HG03469 (cell line): ENCODE data around the gene NEMF.
A peak's percentile ranks its signal among the peaks of the same experiment; 100 is the strongest.
"Not testable (repeated sequence)": the region's sequence is repeated elsewhere in the genome, so short reads cannot be mapped to it uniquely, and the experiment has no call there.

ENCODE experiments used
- ATAC-seq: cut with Tn5 transposase; IDR thresholded peaks from one replicate; pipeline ENCODE4 v1.9.1; 2021; ENCODE audit warnings: mild to moderate bottlenecking, moderate library complexity, moderate number of reproducible peaks; ENCODE audit not compliant: unreplicated experiment

Gene NEMF

DNA sequence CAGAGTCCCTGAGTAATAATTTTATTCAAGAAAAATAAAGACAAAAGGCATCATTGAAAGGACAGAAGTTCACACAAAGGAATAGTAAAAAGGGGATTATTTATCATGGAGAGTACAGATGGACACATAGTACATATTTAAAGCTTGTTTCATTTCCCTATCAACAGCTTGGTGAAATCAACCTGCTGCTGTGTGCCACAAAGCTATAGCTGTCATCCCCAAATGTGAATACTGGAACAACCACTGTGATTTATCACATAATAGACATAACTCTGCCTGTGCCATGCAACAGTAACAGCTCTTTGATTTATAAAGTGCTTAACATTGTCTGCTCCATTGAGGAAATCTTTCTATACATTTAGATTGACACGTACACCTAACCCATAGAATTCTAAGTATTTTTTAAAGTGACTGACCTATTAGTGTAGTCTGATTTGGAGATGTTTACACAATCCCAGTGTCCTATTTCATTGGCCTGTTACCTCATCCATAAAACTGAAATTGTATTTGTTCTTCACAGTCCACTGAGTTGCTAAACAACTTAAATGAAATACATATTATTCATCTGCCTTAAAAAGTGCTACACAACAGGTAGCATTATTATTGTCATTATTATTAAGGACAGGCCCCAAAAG is 3.3 kb downstream of the NEMF start:
- no peak for ATAC-seq

DNA sequence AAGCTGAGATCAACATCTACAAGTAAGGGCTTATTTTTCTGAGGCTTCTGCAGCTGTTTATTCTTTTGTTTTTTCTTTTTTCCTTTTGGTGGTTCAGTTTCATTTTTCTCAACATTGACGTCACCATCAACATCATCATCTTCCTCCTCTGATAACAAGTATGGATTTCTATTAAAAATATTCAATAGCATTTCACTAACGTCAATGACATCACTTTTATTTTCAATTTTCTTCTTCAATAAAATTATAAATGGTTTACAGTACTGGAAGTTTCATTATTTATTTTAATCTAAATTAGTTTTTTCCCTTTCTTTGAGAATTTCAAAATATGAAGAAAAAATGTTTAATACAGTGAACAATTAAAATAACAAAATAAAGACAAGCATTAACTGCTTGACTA is 23.9 kb downstream of the NEMF start:
- no peak for ATAC-seq

DNA sequence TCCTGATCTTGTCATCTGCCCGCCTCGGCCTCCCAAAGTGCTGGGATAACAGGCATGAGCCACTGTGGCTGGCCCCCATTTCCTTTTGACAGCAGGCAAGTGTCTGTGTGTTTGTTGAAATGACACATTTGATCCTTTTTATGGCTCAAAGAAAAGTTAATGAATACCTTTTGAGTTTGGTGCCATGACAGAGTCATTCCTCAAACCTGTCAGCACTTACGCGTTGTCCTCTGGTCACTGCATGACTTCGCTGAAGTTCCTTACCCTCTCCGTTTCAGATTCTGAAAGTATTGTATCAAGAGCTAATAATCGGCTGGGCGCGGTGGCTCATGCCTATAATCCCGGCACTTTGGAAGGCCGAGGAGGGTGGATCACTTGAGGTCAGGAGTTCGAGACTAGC is 32.4 kb downstream of the NEMF start:
- ATAC-seq = no peak

DNA sequence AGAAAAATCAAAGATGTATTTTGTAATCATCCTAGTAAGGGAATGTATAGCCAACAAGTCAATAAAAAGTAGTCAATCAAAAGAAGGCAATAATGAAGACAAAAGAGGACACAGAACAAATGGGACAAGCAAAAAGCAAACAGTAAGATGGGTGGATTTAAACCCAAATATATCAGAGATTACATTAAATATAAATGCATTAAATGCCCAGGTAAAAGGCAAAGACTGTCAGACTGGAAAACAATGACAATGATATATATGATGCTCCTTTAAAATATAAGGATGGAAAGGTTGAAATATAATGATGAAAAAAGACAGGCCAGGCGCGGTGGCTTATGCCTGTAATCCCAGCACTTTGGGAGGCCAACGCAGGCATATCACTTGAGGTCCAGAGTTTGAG is 35.7 kb downstream of the NEMF start:
- ATAC-seq = no peak

DNA sequence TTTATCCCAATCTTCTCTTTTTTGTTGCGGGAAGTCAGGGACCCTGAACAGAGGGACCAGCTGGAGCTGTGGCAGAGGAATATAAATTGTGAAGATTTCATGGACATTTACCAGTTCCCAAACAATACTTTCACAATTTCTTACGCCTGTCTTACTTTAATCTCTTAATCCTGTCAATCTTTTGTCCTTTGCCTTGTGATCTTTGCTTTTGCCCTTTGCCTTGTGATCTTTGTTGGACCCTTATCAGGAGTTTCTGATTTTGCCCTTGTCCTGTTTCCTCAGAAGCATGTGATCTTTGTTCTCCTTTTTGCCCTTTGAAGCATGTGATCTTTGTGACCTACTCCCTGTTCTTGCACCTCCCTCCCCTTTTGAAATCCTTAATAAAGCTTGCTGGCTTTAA is 36.5 kb downstream of the NEMF start:
- ATAC-seq = not testable (repeated sequence)

DNA sequence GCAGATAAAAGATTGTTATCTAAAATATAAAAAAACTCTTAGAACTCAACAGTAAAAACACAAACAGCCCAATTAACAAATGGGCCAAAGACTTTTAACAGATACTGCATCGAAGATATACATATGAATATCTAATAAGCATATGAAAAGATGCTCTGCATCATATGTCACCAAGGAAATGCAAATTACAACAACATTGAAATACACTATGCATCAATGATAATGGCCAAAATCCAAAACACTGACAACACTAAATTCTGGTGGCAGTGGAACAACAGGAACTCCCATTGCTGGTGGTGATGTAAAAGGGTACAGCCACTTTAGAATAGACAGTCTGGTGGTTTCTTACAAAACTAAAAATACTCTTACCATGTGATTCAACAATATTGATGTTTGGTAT is 43.8 kb downstream of the NEMF start:
- ATAC-seq = no peak

DNA sequence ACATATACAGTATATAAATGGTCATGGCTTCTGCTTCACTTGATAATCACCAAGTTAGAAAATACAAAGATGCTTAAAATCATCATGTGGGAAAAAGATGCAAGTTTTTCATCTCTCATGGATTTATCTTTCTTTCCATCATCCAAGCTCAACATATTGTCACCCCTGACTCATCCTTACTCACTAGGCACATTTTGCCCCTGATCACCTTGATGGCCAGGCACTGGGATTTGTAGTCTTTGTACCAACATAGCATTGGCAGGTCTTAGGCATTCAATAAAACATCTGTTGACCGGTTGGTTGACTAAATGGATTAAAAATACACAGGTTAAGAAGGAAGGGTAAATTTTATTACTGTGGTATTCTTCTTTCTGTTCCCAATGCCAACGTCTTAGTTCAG is 56.6 kb downstream of the NEMF start:
- ATAC-seq = no peak

DNA sequence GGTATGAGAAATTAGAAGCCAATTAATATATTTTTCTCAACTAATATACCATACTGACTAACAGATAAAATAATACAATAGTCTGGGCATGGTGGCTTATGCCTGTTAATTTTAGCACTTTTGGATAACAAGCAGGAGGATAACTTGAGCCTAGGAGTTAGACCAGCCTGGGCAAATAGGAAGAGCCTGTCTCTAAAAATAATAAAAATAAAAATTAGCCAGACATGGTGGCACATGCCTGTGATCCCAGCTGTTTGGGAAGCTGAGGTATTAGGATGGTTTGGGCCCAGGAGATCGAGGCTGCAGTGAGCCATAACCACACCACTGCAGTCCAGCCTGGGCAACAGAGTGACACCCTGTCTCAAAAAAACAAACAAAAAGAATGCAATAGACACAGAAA is 60.0 kb downstream of the NEMF start:
- ATAC-seq = no peak

DNA sequence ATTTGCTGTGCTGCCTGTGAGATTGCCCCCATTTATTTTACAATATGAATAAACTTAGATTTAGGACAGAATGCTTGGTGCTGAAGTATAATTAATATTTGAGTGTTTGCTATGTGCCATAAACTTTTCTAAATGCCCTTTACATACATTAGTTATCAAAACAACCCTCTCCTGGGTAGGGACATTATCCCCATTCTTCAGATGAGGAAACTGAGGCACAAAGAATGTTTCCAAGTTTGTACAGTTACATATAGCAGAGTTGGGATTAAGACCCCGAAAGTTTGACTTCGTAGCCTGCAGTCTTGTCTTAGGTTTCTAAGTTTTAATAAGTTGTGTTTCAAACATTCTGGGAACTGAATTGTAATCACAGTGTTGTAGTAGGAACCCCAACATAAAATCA is 66.3 kb downstream of the NEMF start:
- no peak for ATAC-seq

DNA sequence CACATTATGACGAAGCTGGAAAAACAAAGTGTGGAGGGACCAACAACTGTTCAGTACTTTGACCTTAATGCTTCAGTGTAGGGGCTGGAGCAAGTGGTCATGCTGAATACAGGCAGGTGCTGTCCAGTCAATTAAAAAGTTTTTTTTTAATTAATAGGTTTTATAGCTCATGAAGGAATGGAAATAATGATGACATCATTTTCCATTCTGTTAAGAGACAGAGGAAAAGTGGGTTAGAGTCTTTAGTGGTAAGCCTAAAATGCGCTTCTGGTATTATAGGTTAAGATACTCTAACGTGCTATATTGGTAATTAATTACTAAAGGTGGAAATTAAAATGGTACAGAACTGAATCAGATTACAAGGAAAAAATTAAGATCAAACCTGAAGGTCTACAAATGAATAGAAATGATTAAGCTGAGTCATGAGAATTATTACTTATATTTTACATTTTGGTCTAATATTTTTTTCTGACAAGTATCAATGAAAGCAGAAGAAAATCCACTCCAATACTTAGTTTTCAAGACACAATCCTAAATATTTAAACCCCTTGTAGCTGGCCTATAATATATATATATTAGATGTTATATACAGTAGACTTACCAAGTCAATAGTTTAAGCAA is 69.1 kb downstream of the NEMF start:
- ATAC-seq = no peak

DNA sequence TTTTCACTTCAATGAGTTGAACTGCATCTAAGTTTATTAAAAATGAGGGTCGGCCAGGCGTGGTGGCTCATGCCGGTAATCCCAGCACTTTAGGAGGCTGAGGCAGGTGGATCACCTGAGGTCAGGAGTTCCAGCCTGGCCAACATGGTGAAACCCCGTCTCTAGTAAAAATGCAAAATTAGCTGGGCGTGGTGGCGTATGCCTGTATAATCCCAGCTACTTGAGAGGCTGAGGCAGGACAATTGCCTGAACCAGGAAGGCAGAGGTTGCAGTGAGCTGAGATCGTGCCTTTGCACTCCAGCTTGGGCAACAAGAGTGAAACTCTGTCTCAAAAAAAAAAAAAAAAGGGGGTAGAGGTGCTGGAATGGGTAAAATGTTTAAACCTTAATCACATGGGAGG is 71.5 kb downstream of the NEMF start:
- ATAC-seq = not testable (repeated sequence)

DNA sequence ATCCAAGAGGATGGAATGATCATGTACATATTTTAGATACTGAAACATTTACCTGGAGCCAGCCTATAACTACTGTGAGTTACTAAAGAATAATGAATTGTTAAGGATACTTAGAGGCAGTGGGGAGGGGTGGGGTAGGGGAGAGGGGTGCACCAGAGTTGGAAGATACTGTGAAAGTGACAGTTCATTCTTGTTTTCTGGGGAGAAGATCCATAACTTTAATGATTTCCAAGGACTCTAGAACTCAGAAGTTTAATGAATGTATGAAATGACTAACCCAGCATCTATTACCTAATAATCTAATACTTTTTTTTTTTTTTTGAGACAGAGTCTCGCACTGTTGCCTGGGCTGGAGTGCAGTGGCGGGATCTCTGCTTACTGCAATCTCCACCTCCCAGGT is 74.2 kb downstream of the NEMF start:
- no peak for ATAC-seq

DNA sequence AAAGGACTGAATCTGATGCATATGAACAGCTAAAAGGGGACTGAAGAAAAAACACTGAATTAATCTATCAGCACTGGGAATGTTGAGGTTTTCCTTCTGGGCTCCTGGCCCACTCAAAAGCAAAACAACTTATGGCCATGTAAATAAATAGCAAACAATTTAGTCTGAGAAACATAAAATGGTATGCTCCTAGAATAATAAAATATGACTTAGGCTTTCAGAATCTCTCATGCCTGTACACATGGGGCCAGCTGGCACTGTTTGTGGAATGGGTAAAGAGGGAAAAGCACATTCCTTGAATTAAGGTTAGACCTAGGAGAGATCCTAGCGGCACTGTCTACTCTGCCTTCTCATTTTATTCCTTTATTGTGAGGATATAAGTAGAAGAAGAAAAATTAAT is 78.5 kb downstream of the NEMF start:
- ATAC-seq = no peak

DNA sequence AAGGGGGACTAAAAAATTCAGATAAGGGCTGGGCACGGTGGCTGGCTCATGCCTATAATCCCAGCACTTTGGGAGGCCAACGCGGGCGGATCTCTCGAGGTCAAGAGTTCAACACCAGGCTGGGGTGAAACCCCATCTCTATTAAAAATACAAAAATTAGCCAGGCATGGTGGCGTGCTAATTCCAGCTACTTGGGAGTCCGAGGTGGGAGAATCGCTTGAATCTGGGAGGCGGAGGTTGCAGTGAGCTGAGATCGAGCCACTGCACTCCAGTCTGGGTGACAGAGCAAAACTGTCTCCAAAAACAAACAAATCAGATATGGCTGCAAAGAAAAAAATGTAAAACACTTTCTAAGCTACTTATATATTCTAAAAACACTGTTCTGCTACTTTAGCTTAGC is 80.9 kb downstream of the NEMF start:
- ATAC-seq = not testable (repeated sequence)

DNA sequence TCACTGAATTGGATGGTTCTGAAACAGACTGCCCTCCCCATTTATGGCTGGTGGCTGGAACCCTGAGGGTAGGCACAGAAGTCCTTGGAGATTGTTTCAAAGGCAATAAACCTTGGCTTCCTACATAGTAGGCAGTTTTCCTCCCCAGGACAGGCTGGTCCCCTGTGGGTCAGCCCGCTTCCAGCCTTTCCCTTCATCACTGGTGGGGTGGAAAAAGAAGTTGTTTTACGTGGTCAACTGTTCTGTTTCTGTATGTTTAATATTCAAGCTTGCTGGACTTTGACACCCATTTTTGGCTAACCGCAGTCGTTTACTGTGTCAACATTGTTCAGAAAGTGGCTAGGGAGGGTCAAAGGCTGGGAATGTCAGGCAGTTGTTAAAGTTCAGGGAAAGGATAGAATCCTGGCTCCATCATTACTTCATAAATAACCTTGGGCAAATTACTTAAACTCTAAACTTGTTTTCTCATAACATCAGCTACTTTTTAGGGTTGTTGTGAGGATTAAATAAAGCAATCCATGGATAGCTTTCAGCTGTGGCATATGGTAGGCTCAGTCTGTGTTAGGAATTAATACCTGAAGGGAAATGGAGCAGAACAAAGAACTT is 82.3 kb downstream of the NEMF start:
- no peak for ATAC-seq

DNA sequence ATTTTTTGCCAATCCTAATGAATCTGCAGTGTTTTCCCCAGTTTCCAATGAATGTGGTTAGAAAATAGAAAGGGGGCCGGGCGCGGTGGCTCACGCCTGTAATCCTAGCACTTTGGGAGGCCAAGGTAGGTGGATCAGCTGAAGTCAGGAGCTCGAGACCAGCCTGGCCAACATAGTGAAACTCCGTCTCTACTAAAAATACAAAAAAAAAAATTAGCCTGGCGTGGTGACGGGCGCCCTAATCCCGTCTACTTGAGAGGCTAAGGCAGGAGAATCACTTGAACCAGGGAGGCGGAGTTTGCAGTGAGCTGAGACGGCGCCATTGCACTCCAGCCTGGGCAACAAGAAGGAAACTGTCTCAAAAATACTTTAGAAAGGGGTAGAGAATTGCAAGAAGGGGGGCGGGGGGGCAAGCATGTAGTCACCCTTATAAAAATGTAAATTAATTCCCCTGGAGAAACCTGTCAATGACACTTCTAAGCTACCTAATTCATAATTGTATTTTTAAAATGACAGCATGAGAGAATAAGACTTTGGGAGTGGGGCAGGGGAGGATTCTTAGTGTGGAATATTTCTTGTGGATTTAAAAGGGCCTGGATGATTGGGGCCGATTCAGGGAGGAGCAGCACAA is 82.9 kb downstream of the NEMF start:
- no peak for ATAC-seq

DNA sequence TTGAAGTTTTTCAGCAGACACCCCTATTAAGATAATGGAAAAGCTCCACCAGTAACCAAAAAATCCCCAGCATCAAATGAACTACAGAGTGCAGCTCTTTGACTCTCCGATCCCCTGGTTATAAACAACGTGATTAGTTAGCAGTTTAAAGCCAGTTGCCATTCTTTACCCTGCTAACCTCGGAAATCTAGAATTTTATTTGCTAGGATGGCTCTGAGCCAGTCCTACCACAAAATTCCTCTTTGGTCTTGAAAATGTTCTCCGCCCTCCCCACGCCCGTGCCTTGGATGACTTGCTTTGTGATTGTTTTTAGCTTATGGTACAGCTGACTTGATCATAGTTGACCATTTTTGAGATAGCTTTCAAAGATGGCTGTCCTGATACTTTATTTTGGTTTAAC is 83.4 kb downstream of the NEMF start:
- ATAC-seq = no peak

DNA sequence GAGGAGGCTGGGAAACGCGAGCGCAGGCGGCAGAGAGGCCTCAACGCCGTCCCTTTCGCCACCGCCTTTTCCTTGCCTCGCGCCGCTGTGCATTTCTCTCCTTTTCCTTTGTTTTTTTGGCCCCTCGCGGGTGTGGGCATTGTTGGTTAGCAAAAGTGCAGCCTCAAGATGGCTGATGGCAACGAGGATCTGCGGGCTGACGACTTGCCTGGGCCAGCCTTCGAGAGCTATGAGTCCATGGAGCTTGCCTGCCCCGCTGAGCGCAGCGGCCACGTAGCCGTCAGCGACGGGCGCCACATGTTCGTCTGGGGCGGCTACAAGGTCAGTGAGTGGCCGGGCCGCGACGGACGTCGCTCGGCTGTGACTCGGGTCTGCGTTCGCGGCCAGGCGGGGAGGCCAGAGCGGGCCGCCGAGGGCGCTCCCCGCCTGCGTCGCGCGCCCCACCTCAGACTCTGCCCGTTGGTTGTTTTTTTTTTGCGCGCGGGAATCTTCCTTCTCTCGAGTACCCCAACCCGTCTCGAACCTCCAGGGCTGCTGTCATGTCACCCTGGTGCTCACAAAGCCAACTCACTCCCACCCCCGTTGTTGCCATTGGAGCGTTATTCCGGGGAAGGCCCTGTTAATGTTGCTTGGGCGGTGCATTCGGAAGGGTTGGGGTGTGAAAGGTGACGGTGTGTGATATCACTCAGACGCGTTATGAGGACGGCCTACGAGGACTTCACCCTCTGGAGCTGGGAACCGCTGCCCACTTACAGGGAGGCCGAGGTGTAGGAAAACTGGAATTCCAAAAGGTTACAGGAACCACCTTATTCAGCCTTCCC is 84.1 kb downstream of the NEMF start:
- ATAC-seq = peak; percentile 15

DNA sequence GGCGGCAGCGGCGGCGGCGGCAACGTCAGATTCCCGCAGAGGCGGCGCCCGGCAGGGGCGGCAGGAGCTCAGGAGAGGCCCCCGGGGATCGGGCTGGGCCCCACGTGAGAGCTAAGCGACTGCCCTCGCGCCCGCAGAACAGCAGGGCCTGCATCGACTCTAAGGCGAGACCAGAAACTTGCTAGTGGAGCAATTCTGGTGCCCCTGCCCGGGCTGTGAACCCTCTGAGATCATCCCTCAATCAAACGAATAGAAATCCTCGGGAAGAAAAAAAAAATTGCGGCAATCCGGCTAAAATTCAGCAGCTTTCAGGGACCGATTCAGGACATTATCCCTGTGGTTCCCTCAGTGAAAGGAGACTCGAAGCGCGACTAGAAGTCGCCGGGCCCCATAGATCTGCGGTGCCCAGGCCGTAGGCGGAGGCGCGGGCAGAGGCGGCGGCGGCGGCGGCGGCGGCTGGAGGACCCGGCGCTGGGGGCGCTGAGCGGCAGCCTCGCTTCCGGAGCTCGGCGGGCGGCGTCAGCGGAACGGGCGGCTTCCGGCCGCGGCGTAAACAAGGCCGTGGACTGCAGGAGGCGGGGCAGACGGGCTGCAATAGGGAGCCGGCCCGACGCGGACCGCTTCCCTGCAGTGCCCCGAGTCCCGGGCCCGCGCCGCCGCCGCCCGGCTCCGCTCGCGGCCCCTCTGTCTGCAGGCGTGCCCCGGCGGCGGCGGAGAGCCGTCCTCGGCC is 84.9 kb downstream of the NEMF start, which contains the start of gene KLHDC2:
KLHDC2 (plus strand) TSS at position 583 of the 730 bp plus-strand sequence. CDS start 316 bp downstream, outside the sequence.
- peak; percentile 84 for ATAC-seq

DNA sequence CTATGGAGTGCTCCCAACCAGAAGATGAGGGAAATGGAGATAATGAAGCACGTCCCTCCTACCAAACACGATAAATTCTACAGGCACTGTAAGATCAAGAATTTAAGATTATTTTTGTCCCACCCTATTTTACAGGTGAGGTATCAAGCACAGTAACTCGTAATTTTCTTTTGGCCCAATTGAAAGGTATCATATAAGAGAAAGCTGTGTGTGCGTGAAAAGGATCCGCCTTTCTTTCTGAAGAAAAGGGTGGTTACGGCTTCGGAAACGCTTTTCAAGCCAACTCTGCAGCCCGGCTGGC is 85.4 kb downstream of the NEMF start:
- ATAC-seq = no peak

DNA sequence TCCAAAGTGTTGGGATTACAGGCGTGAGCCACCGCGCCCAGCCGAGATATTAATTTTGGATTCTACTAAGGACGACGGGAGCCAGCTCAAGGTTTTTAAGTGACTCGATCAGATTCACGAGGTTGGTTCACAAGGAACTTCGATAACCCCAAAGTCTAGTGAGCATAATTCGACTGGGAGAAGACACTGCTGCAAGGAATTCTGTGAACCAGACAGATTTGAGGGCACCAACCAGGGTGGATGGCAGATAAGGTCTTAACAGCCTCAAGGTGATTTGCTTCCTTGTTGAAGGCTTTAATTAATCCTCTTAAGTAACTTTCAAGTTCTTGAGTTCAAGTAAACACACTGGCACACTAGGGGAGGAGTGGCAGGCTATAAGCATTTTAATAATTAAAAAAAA is 85.7 kb downstream of the NEMF start:
- ATAC-seq = no peak
